Muscle layer of duodenum (tissue), 2 donors: ENCODE results near the gene SMOC1.

Experiments
- H3K27ac ChIP-seq: one replicate; pipeline ENCODE4 v1.7.0; 2013; ENCODE audit warnings: mild to moderate bottlenecking, low read length
- H3K27me3 ChIP-seq: one replicate; pipeline ENCODE4 v1.7.0; 2013; ENCODE audit warnings: low read depth, mild to moderate bottlenecking, control low read depth, low read length
- H3K36me3 ChIP-seq, 2 donors: one replicate each; pipeline ENCODE4 v1.7.0; 2013; ENCODE audit warnings: low read length in 2 of 2, control low read depth in 1 of 2, mild to moderate bottlenecking in 1 of 2; ENCODE audit not compliant: insufficient read depth in 2 of 2, control insufficient read depth in 1 of 2
- H3K4me1 ChIP-seq, 2 donors: one replicate each; pipeline ENCODE4 v1.7.0; 2013; ENCODE audit warnings: low read length in 2 of 2, mild to moderate bottlenecking in 2 of 2, control low read depth in 1 of 2, moderate library complexity in 1 of 2; ENCODE audit not compliant: insufficient read depth in 2 of 2, control insufficient read depth in 1 of 2
- H3K4me3 ChIP-seq, 2 donors: one replicate each; pipeline ENCODE4 v1.7.0; 2013; ENCODE audit warnings: low read length in 2 of 2, low read depth in 1 of 2, mild to moderate bottlenecking in 1 of 2
- H3K9me3 ChIP-seq, 2 donors: one replicate each; pipeline ENCODE4 v1.7.0; 2013; ENCODE audit warnings: low read length in 2 of 2, control low read depth in 1 of 2, mild to moderate bottlenecking in 1 of 2; ENCODE audit not compliant: control insufficient read depth in 1 of 2
- donor health status: healthy.

SMOC1 gene

DNA sequence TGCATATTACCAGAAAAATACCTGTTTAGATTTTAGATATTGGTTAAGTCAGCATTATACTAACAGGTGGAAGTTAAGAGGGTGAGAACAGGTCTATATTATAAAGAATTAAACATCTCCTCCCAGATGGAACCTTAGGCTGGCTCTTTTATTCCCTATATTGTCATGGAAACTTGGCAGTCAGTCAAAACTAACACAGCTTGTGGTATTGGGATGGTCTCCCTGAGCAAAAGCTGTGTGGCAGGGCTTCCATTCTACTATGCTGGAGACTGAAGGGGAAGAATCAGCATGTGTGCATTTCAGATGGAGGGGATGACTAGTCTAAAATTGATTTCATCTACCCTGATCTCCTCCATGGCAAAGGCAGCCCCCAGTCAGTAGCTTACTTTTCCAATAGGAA lies 66.7 kb downstream of the SMOC1 start:
- no peak overlapping the region for H3K27ac ChIP-seq
- no peak overlapping the region for H3K4me3 ChIP-seq
- H3K9me3 ChIP-seq = peaks cover 11 to 23% of the 10 kb centered on the region in 2 donors
- no peaks in the 10 kb centered on the region for H3K27me3 ChIP-seq
- no peaks in the 10 kb centered on the region for H3K4me1 ChIP-seq
- no peaks in the 10 kb centered on the region for H3K36me3 ChIP-seq

DNA sequence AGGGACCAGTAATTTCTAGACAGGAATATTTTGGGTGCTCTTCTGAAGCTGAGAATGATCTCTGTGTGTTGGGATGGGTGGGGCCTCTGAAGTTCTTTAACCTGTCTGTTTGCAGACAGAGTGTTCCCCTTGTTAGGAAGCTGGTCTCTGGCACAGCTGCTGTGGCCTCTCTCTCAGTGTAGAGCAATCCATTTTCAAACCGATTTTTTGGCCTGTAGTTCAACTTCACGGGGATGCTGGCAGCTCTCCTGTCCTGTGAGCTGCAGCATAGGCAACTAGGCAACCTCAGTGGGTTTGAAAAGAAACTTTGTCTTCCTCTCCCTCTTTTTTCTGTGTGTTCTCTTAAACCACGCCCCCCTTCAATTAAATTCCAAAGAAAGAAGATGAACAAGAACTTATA lies 69.1 kb downstream of the SMOC1 start:
- Histone ChIP-seq H3K4me3 (no peak overlapping the region), H3K27ac (no peak overlapping the region), H3K36me3 (no peaks in the 10 kb centered on the region), H3K9me3 (peaks cover 11 to 23% of the 10 kb centered on the region in 2 donors), H3K4me1 (no peaks in the 10 kb centered on the region), H3K27me3 (no peaks in the 10 kb centered on the region)

GRCh38 chr14:69951263-69951662 lies 72.0 kb downstream of the SMOC1 start:
- H3K9me3 ChIP-seq = peaks cover 0 to 6% of the 10 kb centered on the region in 2 donors
- no peaks in the 10 kb centered on the region for H3K27me3 ChIP-seq
- H3K4me1 ChIP-seq = no peaks in the 10 kb centered on the region
- no peak overlapping the region for H3K27ac ChIP-seq
- no peaks in the 10 kb centered on the region for H3K36me3 ChIP-seq
- no peak overlapping the region for H3K4me3 ChIP-seq

- Histone ChIP-seq H3K4me1 (no peaks in the 10 kb centered on the region), H3K36me3 (no peaks in the 10 kb centered on the region), H3K9me3 (peaks cover 0 to under 1% of the 10 kb centered on the region in 2 donors), H3K27ac (no peak overlapping the region), H3K27me3 (no peaks in the 10 kb centered on the region), H3K4me3 (no peak overlapping the region)
These were observed 72.7 kb downstream of the SMOC1 start for GRCh38 chr14:69951935-69952334.

DNA sequence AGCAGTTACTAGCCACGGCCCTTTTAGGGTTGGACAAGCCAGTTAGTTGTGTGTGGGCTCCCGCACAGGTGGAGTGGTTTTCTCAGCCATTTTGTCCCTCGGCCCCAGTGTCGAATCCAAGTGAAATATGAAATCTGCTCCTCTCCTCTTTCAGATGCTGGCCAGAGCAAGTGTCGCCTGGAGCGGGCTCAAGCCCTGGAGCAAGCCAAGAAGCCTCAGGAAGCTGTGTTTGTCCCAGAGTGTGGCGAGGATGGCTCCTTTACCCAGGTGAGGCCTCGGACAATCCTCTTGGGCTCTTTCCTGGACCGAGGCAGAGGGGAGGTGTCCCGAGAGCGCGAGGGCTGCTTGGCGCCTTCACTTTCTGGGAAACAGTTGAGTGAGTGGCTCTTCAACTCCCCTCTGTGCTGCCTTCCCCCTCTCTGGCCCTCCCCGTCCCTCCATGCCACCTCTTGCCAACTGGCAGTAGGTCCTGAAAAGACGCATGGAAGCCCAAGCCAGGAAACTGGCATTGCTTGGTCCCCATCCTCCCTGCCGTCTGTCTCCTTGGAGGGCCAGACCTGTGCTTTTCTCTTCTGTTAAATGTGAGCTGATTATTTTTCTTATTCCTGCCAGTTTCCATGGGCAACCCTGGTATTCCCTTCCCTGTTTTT lies 74.2 kb downstream of the SMOC1 start:
- no peaks in the 10 kb centered on the region for H3K36me3 ChIP-seq
- no peaks in the 10 kb centered on the region for H3K9me3 ChIP-seq
- H3K4me1 ChIP-seq = no peaks in the 10 kb centered on the region
- H3K27me3 ChIP-seq = no peaks in the 10 kb centered on the region
- no peak overlapping the region for H3K4me3 ChIP-seq
- no peak overlapping the region for H3K27ac ChIP-seq

GRCh38 chr14:69955855-69956845 lies 76.9 kb downstream of the SMOC1 start:
- no peaks in the 10 kb centered on the region for H3K9me3 ChIP-seq
- H3K27ac ChIP-seq = no peak overlapping the region
- no peaks in the 10 kb centered on the region for H3K27me3 ChIP-seq
- H3K36me3 ChIP-seq = no peaks in the 10 kb centered on the region
- no peaks in the 10 kb centered on the region for H3K4me1 ChIP-seq
- no peak overlapping the region for H3K4me3 ChIP-seq

GRCh38 chr14:69956970-69957369 lies 77.8 kb downstream of the SMOC1 start:
- Histone ChIP-seq H3K27me3 (no peaks in the 10 kb centered on the region), H3K9me3 (no peaks in the 10 kb centered on the region), H3K4me1 (no peaks in the 10 kb centered on the region), H3K4me3 (no peak overlapping the region), H3K36me3 (no peaks in the 10 kb centered on the region), H3K27ac (no peak overlapping the region)

GRCh38 chr14:69957986-69958385 lies 78.8 kb downstream of the SMOC1 start:
- no peak overlapping the region for H3K27ac ChIP-seq
- no peaks in the 10 kb centered on the region for H3K4me1 ChIP-seq
- no peaks in the 10 kb centered on the region for H3K27me3 ChIP-seq
- H3K4me3 ChIP-seq = no peak overlapping the region
- no peaks in the 10 kb centered on the region for H3K36me3 ChIP-seq
- no peaks in the 10 kb centered on the region for H3K9me3 ChIP-seq

DNA sequence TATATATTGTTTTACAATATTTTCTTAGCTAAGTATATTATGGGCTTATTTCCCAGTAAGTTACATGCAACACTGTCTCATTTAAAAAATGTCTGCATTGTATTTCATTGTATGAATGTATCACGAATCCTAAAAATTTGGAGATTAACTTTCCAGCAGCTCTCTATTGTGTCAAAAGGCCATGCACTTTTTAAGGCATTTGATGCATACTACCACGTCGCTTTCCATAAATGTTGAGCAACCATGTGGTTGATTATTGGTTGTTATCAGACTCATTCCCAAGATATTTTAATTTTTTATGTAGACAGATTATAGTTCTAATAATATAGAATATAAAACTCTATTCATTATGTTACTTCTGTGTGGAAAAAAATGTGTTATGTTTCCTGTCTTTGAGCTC lies 79.9 kb downstream of the SMOC1 start:
- Histone ChIP-seq H3K9me3 (no peaks in the 10 kb centered on the region), H3K4me1 (no peaks in the 10 kb centered on the region), H3K27ac (no peak overlapping the region), H3K36me3 (no peaks in the 10 kb centered on the region), H3K27me3 (no peaks in the 10 kb centered on the region), H3K4me3 (no peak overlapping the region)

- no peak overlapping the region for H3K4me3 ChIP-seq
- H3K4me1 ChIP-seq = no peaks in the 10 kb centered on the region
- no peaks in the 10 kb centered on the region for H3K9me3 ChIP-seq
- H3K36me3 ChIP-seq = no peaks in the 10 kb centered on the region
- H3K27ac ChIP-seq = no peak overlapping the region
- no peaks in the 10 kb centered on the region for H3K27me3 ChIP-seq
These were observed 81.1 kb downstream of the SMOC1 start for GRCh38 chr14:69960296-69960695.

DNA sequence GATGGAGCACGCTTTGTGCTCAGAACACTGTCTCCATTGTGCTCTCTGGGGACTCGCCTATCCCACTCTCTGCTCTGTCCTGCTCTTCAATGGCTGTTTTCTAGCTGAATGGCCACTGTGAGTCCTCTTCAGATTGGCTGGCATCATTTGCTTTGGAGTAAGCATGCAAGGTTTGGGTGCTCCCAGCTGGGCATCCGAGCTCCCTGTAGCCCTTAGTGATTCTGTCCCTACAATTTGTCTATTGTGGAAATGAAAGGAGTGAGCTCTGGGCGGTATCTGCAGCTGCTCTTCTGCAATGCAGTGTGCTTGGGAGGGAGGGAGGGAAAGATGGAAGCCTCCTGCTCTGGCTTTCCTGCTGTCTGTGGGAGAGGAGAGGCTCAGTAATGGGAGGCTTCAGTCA lies 84.8 kb downstream of the SMOC1 start:
- Histone ChIP-seq H3K4me3 (no peak overlapping the region), H3K27me3 (no peaks in the 10 kb centered on the region), H3K9me3 (no peaks in the 10 kb centered on the region), H3K36me3 (no peaks in the 10 kb centered on the region), H3K27ac (no peak overlapping the region), H3K4me1 (no peaks in the 10 kb centered on the region)
